SHP77 (cell line): ENCODE results near the gene KRT3.
A peak's percentile ranks its signal among the peaks of the same experiment; 100 is the strongest.

Source experiments
- DNase-seq, 2 experiments: peaks; one replicate each; lab custom pipeline; 2025; lab: John Stamatoyannopoulos, UW

The KRT3 gene

GRCh38 chr12:52813885-52814709 is 18.2 kb upstream of the KRT3 start, which contains the start of gene KRT4:
KRT4 (minus strand) TSS chr12:52814116; CDS start chr12:52814058, 58 bp downstream.
- peak in 1 of 2 experiments; percentile 15 for DNase-seq

- no peak for DNase-seq
These were observed 17.4 kb upstream of the KRT3 start for GRCh38 chr12:52813203-52813819.

GRCh38 chr12:52812749-52813148 is 16.8 kb upstream of the KRT3 start:
- DNase-seq, result no peak

GRCh38 chr12:52812073-52812400 is 16.1 kb upstream of the KRT3 start:
- DNase-seq, result no peak

- no peak for DNase-seq
These were observed 15.5 kb upstream of the KRT3 start for GRCh38 chr12:52811191-52812072.

- no peak for DNase-seq
These were observed 14.6 kb upstream of the KRT3 start for GRCh38 chr12:52810554-52810953.

GRCh38 chr12:52809166-52809565 is 13.2 kb upstream of the KRT3 start:
- no peak for DNase-seq

GRCh38 chr12:52808573-52809160 is 12.8 kb upstream of the KRT3 start:
- DNase-seq, result no peak

GRCh38 chr12:52807544-52808470 is 11.9 kb upstream of the KRT3 start:
- DNase-seq, result no peak

- no peak for DNase-seq
These were observed 11.1 kb upstream of the KRT3 start for GRCh38 chr12:52806821-52807543.

- no peak for DNase-seq
These were observed 10.4 kb upstream of the KRT3 start for GRCh38 chr12:52806169-52806811.

GRCh38 chr12:52805739-52806138 is 9.8 kb upstream of the KRT3 start:
- no peak for DNase-seq

- DNase-seq, result no peak
These were observed 9.1 kb upstream of the KRT3 start for GRCh38 chr12:52805000-52805399.

GRCh38 chr12:52802442-52802841 is 6.5 kb upstream of the KRT3 start:
- DNase-seq, result no peak

- no peak for DNase-seq
These were observed 5.9 kb upstream of the KRT3 start for GRCh38 chr12:52801773-52802172.

GRCh38 chr12:52800259-52800917 is 4.5 kb upstream of the KRT3 start:
- DNase-seq, result no peak

- DNase-seq, result no peak
These were observed 3.7 kb upstream of the KRT3 start for GRCh38 chr12:52799505-52800211.

- no peak for DNase-seq
These were observed 3.0 kb upstream of the KRT3 start for GRCh38 chr12:52798671-52799504.
